Measurements from ENCODE around the gene GCGR. TPM values are rescaled to one million over a fixed set of nuclear protein-coding genes. Genes with fewer than 3 reads are reported as not detected.

Gene GCGR
- total RNA-seq, 1 donor from 2014 or later: not detected

DNA sequence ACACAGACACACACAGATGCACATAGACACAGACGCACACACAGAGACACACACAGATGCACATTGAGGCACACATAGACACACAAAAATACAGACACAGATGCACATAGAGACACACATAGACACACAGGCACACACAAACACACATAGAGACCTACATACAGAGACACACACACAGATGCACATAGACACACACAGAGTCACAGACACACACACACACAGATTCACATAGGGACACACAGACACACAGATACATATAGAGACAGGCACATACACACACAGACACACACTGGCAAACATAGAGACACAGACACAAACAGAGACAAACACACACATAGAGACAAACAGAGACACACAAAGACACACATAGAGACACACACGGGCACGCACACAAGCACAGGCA is 9.9 kb upstream of the GCGR start:
- Mint-ChIP-seq H3K9me3 (ENCODE audit: unreplicated experiment) (no peaks in the 10 kb centered on the region), H3K36me3 (ENCODE audit: low read depth, unreplicated experiment) (no peaks in the 10 kb centered on the region), H3K27me3 (ENCODE audit: low read depth, unreplicated experiment) (peaks cover under 1% of the 10 kb centered on the region), H3K4me3 (ENCODE audit: unreplicated experiment) (no peak overlapping the region), H3K4me1 (ENCODE audit: low read depth, unreplicated experiment) (no peaks in the 10 kb centered on the region), H3K27ac (ENCODE audit: unreplicated experiment) (no peak overlapping the region)
- DNase-seq (ENCODE audit: low read depth) (no peak), FAIRE-seq (no peak)
- H3K27me3 ChIP-seq (ENCODE audit: insufficient read depth, low read length): no peaks in the 10 kb centered on the region
- no peak overlapping the region for H3K27ac ChIP-seq (ENCODE audit: low read depth, low read length)
- no peaks in the 10 kb centered on the region for H3K4me1 ChIP-seq (ENCODE audit: insufficient read depth, low read length)
- no peak overlapping the region for H3K4me3 ChIP-seq (ENCODE audit: insufficient read depth, low read depth, low read length)
- H3K79me2 ChIP-seq (ENCODE audit: insufficient read depth, low read length): no peaks in the 10 kb centered on the region
- H3K9ac ChIP-seq (ENCODE audit: low read length): no peak overlapping the region
- H2AFZ ChIP-seq (ENCODE audit: low read depth, low read length): no peak overlapping the region
- no peak for TF ChIP-seq EZH2 (IDR thresholded peaks at IDR 0.05; ENCODE audit: insufficient read depth, low read length)
- TF ChIP-seq, protein P1, sequence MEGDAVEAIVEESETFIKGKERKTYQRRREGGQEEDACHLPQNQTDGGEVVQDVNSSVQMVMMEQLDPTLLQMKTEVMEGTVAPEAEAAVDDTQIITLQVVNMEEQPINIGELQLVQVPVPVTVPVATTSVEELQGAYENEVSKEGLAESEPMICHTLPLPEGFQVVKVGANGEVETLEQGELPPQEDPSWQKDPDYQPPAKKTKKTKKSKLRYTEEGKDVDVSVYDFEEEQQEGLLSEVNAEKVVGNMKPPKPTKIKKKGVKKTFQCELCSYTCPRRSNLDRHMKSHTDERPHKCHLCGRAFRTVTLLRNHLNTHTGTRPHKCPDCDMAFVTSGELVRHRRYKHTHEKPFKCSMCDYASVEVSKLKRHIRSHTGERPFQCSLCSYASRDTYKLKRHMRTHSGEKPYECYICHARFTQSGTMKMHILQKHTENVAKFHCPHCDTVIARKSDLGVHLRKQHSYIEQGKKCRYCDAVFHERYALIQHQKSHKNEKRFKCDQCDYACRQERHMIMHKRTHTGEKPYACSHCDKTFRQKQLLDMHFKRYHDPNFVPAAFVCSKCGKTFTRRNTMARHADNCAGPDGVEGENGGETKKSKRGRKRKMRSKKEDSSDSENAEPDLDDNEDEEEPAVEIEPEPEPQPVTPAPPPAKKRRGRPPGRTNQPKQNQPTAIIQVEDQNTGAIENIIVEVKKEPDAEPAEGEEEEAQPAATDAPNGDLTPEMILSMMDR (IDR thresholded peaks at IDR 0.05; ENCODE audit: insufficient read depth, low read depth, low read length): no peak
- H4K20me1 ChIP-seq (ENCODE audit: insufficient read depth, low read length): no peaks in the 10 kb centered on the region
- no peaks in the 10 kb centered on the region for H3K36me3 ChIP-seq (ENCODE audit: insufficient read depth, low read length)
- H3K9me3 ChIP-seq (ENCODE audit: insufficient read depth, low read depth, low read length): peaks cover 5% of the 10 kb centered on the region
- H3K4me2 ChIP-seq (ENCODE audit: low read length): no peak overlapping the region

DNA sequence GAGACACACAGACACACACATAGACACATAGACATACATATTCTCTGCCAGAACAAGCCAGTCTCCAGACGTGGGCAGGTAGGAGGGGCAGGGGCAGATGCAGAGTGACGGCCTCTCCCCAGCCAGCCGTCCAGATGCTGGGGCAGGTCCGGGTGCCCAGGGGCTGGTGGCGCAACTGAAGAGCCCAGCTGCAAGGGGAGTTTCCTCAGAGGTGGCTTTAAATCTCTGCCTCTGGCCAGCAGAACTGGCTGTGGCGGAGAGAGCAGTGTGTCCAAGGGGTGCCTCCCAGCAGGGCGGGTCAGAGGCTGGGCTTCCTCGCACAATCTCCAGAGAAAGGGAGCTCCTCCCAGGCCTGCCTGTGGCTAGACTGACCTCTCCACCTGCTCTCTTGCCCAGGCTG is 9.4 kb upstream of the GCGR start:
- no peak overlapping the region for H3K9ac ChIP-seq (ENCODE audit: low read length)
- H3K4me2 ChIP-seq (ENCODE audit: low read length): no peak overlapping the region
- H2AFZ ChIP-seq (ENCODE audit: low read depth, low read length): no peak overlapping the region
- peaks cover 5% of the 10 kb centered on the region for H3K9me3 ChIP-seq (ENCODE audit: insufficient read depth, low read depth, low read length)
- Mint-ChIP-seq H3K36me3 (ENCODE audit: low read depth, unreplicated experiment) (no peaks in the 10 kb centered on the region), H3K27me3 (ENCODE audit: low read depth, unreplicated experiment) (peaks cover 4% of the 10 kb centered on the region), H3K27ac (ENCODE audit: unreplicated experiment) (no peak overlapping the region), H3K4me1 (ENCODE audit: low read depth, unreplicated experiment) (no peaks in the 10 kb centered on the region), H3K4me3 (ENCODE audit: unreplicated experiment) (no peak overlapping the region), H3K9me3 (ENCODE audit: unreplicated experiment) (peaks cover under 1% of the 10 kb centered on the region)
- FAIRE-seq: no peak
- no peaks in the 10 kb centered on the region for H3K27me3 ChIP-seq (ENCODE audit: insufficient read depth, low read length)
- H3K36me3 ChIP-seq (ENCODE audit: insufficient read depth, low read length): no peaks in the 10 kb centered on the region
- DNase-seq (ENCODE audit: low read depth): no peak
- TF ChIP-seq EZH2 (IDR thresholded peaks at IDR 0.05; ENCODE audit: insufficient read depth, low read length): no peak
- TF ChIP-seq, protein P1 (IDR thresholded peaks at IDR 0.05; ENCODE audit: insufficient read depth, low read depth, low read length): no peak
- H3K27ac ChIP-seq (ENCODE audit: low read depth, low read length): no peak overlapping the region
- H3K4me1 ChIP-seq (ENCODE audit: insufficient read depth, low read length): no peaks in the 10 kb centered on the region
- H3K79me2 ChIP-seq (ENCODE audit: insufficient read depth, low read length): no peaks in the 10 kb centered on the region
- H3K4me3 ChIP-seq (ENCODE audit: insufficient read depth, low read depth, low read length): no peak overlapping the region
- no peaks in the 10 kb centered on the region for H4K20me1 ChIP-seq (ENCODE audit: insufficient read depth, low read length)

DNA sequence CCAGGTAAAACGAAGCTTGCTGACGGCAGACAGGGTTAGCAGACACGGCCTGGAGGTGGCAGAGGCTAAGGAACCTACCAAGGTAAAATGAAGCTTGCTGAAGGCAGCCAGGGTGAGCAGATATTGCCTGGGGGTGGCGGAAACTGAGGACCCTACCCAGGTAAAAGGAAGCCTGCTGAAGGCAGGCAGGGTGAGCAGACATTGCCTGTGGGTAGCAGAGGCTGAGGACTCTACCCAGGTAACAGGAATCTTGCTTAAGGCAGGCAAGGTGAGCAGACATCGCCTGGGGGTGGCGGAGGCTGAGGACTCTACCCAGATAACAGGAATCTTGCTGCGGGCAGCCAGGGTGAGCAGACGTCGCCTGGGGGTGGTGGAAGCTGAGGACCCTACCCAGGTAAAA is 2.6 kb upstream of the GCGR start:
- Histone ChIP-seq H3K27ac (ENCODE audit: low read depth, low read length) (no peak overlapping the region), H3K4me1 (ENCODE audit: insufficient read depth, low read length) (no peaks in the 10 kb centered on the region), H3K9me3 (ENCODE audit: insufficient read depth, low read depth, low read length) (no peaks in the 10 kb centered on the region), H3K79me2 (ENCODE audit: insufficient read depth, low read length) (no peaks in the 10 kb centered on the region), H3K4me2 (ENCODE audit: low read length) (no peak overlapping the region), H2AFZ (ENCODE audit: low read depth, low read length) (no peak overlapping the region), H3K4me3 (ENCODE audit: insufficient read depth, low read depth, low read length) (no peak overlapping the region), H3K9ac (ENCODE audit: low read length) (no peak overlapping the region), H4K20me1 (ENCODE audit: insufficient read depth, low read length) (no peaks in the 10 kb centered on the region), H3K36me3 (ENCODE audit: insufficient read depth, low read length) (no peaks in the 10 kb centered on the region), H3K27me3 (ENCODE audit: insufficient read depth, low read length) (peaks cover 31% of the 10 kb centered on the region)
- no peak overlapping the region for H3K4me3 Mint-ChIP-seq (ENCODE audit: unreplicated experiment)
- no peaks in the 10 kb centered on the region for H3K4me1 Mint-ChIP-seq (ENCODE audit: low read depth, unreplicated experiment)
- H3K9me3 Mint-ChIP-seq (ENCODE audit: unreplicated experiment): peaks cover 6% of the 10 kb centered on the region
- H3K27me3 Mint-ChIP-seq (ENCODE audit: low read depth, unreplicated experiment): peaks cover 44% of the 10 kb centered on the region
- DNase-seq (ENCODE audit: low read depth) (no peak), FAIRE-seq (no peak)
- H3K27ac Mint-ChIP-seq (ENCODE audit: unreplicated experiment): no peak overlapping the region
- no peak for TF ChIP-seq EZH2 (IDR thresholded peaks at IDR 0.05; ENCODE audit: insufficient read depth, low read length)
- TF ChIP-seq, protein P1 (IDR thresholded peaks at IDR 0.05; ENCODE audit: insufficient read depth, low read depth, low read length): no peak
- peaks cover 3% of the 10 kb centered on the region for H3K36me3 Mint-ChIP-seq (ENCODE audit: low read depth, unreplicated experiment)

Data from astrocyte (in vitro differentiated cells and primary cell).